H1 (cell line): ENCODE results near the gene A3GALT2. TPM values are rescaled to one million over a fixed set of nuclear protein-coding genes. Genes with fewer than 3 reads are reported as not detected.
A peak's percentile ranks its signal among the peaks of the same experiment; 100 is the strongest.

Experiments
- CTCF ChIA-PET: fragments of 300-600 bp; sonication (Branson Sonifier 250); formaldehyde crosslinking; loops from one replicate; lab custom pipeline; 2021; ENCODE audit not compliant: partially characterized antibody; lab: Charles Lee
- POLR2A ChIA-PET: fragments of 300-600 bp; sonication (Branson Sonifier 250); formaldehyde crosslinking; loops from one replicate; lab custom pipeline; 2021; ENCODE audit warnings: inconsistent platforms; ENCODE audit not compliant: partially characterized antibody; lab: Charles Lee
- DNase-seq, 2 experiments: peaks; one replicate each; pipeline versions ENCODE4 v3.0.0 to v3.0.0-alpha.2; 2010 to 2022; ENCODE audit warnings: low spot score in 2 of 2, low read depth in 1 of 2, mixed read lengths in 1 of 2
- FAIRE-seq: peaks from 2 replicates; lab custom pipeline; 2011; peaks lifted over from hg19 to GRCh38; lab: Jason Lieb, UNC
- H2AFZ ChIP-seq: 2 replicates; pipeline ENCODE4 v1.8.1; 2012; ENCODE audit warnings: low read length, inconsistent platforms
- H2AK5ac ChIP-seq: 2 replicates; pipeline ENCODE4 v1.6.1; 2013; ENCODE audit warnings: low read depth, low read length
- H2BK120ac ChIP-seq: replicated peaks from 2 replicates; pipeline ENCODE3; 2013; ENCODE audit warnings: low read depth, low read length, inconsistent platforms
- H2BK12ac ChIP-seq: 2 replicates; pipeline ENCODE4 v1.6.1; 2013; ENCODE audit warnings: low read depth, low read length
- H2BK15ac ChIP-seq: 2 replicates; pipeline ENCODE4 v1.6.1; 2013; ENCODE audit warnings: low read length
- H2BK20ac ChIP-seq: 2 replicates; pipeline ENCODE4 v1.6.1; 2013; ENCODE audit warnings: low read length
- H2BK5ac ChIP-seq: 2 replicates; pipeline ENCODE4 v1.6.1; 2013; ENCODE audit warnings: low read depth, low read length
- H3K14ac ChIP-seq: 2 replicates; pipeline ENCODE4 v1.6.1; 2013; ENCODE audit warnings: inconsistent platforms; ENCODE audit not compliant: insufficient read length
- H3K18ac ChIP-seq: 2 replicates; pipeline ENCODE4 v1.6.1; 2013; ENCODE audit warnings: low read length; ENCODE audit errors: extremely low read depth
- H3K23ac ChIP-seq: 2 replicates; pipeline ENCODE4 v1.6.1; 2013; ENCODE audit warnings: inconsistent platforms; ENCODE audit not compliant: insufficient read length
- H3K23me2 ChIP-seq: 2 replicates; pipeline ENCODE4 v1.6.1; 2013; ENCODE audit warnings: low read depth, low read length
- H3K27ac ChIP-seq: 2 replicates; pipeline ENCODE4 v1.6.1; 2011; ENCODE audit warnings: low read depth, low read length, inconsistent platforms
- H3K27me3 ChIP-seq, 4 experiments: replicated peaks in 1 of 4; 1 replicate in 1 of 4; 2 replicates in 3 of 4; pipeline versions ENCODE4 v1.6.1 to v1.8.1; 2011 to 2013; ENCODE audit warnings: low read length in 3 of 4, mild to moderate bottlenecking in 3 of 4, inconsistent platforms in 2 of 4, mixed read lengths in 2 of 4, moderate library complexity in 1 of 4; ENCODE audit not compliant: control insufficient read depth in 3 of 4, insufficient read depth in 3 of 4; ENCODE audit errors: extremely low read depth in 1 of 4
- H3K36me3 ChIP-seq, 4 experiments: 2 replicates each; pipeline versions ENCODE4 v1.6.1 to v1.8.1; 2011 to 2013; ENCODE audit warnings: mild to moderate bottlenecking in 4 of 4, low read length in 3 of 4, moderate library complexity in 2 of 4, control low read depth in 1 of 4, inconsistent platforms in 1 of 4; ENCODE audit not compliant: insufficient read depth in 4 of 4, control insufficient read depth in 2 of 4
- H3K4ac ChIP-seq: replicated peaks from 2 replicates; pipeline ENCODE3; 2013; ENCODE audit warnings: low read length, low read depth, mixed read lengths, inconsistent platforms; ENCODE audit not compliant: insufficient read length
- H3K4me1 ChIP-seq, 4 experiments: replicated peaks in 1 of 4; 1 replicate in 1 of 4; 2 replicates in 3 of 4; pipeline versions ENCODE4 v1.6.1 to v1.8.1; 2011 to 2013; ENCODE audit warnings: low read length in 3 of 4, inconsistent platforms in 2 of 4, mixed read lengths in 1 of 4; ENCODE audit not compliant: insufficient read depth in 4 of 4, control insufficient read depth in 3 of 4
- H3K4me2 ChIP-seq, 2 experiments: 2 replicates each; pipeline versions ENCODE4 v1.6.1 to v1.8.1; 2011 to 2013; ENCODE audit warnings: low read depth in 2 of 2, low read length in 2 of 2, control low read depth in 1 of 2, inconsistent platforms in 1 of 2, mild to moderate bottlenecking in 1 of 2; ENCODE audit not compliant: insufficient read depth in 1 of 2
- H3K4me3 ChIP-seq, 4 experiments: fragments of 200-600, 300-600 bp in 1 of 4; sonication (generic), shearing (Covaris generic), sonication (Bioruptor Twin) in 1 of 4; 2 replicates each; pipeline versions ENCODE4 v1.5.1 to v1.8.1; 2011 to 2016; ENCODE audit warnings: low read length in 4 of 4, low read depth in 3 of 4, control low read depth in 2 of 4, inconsistent platforms in 2 of 4, mild to moderate bottlenecking in 2 of 4, mixed read lengths in 1 of 4, moderate library complexity in 1 of 4; ENCODE audit not compliant: insufficient read depth in 2 of 4; ENCODE audit errors: extremely low read depth in 1 of 4
- H3K56ac ChIP-seq: replicated peaks from 2 replicates; pipeline ENCODE3; 2013; ENCODE audit warnings: low read depth, mild to moderate bottlenecking, mixed read lengths, low read length, inconsistent platforms; ENCODE audit not compliant: insufficient read length
- H3K79me1 ChIP-seq: 2 replicates; pipeline ENCODE4 v1.6.1; 2013; ENCODE audit warnings: low read depth, low read length, control low read depth
- H3K79me2 ChIP-seq, 2 experiments: 2 replicates each; pipeline versions ENCODE4 v1.6.1 to v1.8.1; 2012 to 2013; ENCODE audit warnings: low read length in 2 of 2, mild to moderate bottlenecking in 2 of 2, inconsistent platforms in 1 of 2; ENCODE audit not compliant: insufficient read depth in 2 of 2, control insufficient read depth in 1 of 2
- H3K9ac ChIP-seq, 4 experiments: replicated peaks in 1 of 4; 1 replicate in 1 of 4; 2 replicates in 3 of 4; pipeline versions ENCODE4 v1.6.1 to v1.8.1; 2011 to 2013; ENCODE audit warnings: low read depth in 3 of 4, low read length in 3 of 4, control low read depth in 2 of 4, mild to moderate bottlenecking in 2 of 4, moderate library complexity in 2 of 4, inconsistent platforms in 1 of 4; ENCODE audit errors: extremely low read depth in 1 of 4
- H3K9me3 ChIP-seq, 2 experiments: 2 replicates each; pipeline versions ENCODE4 v1.6.1 to v1.8.1; 2012 to 2013; ENCODE audit warnings: mild to moderate bottlenecking in 2 of 2, moderate library complexity in 2 of 2, control low read depth in 1 of 2, inconsistent platforms in 1 of 2, low read depth in 1 of 2, low read length in 1 of 2, mixed read lengths in 1 of 2; ENCODE audit not compliant: insufficient read depth in 2 of 2
- H4K20me1 ChIP-seq, 2 experiments: replicated peaks in 1 of 2; 2 replicates each; pipeline versions ENCODE3 to v1.8.1; 2011 to 2013; ENCODE audit warnings: inconsistent platforms in 2 of 2, low read length in 2 of 2, mild to moderate bottlenecking in 1 of 2; ENCODE audit not compliant: insufficient read depth in 2 of 2, control insufficient read depth in 1 of 2
- H4K5ac ChIP-seq: 2 replicates; pipeline ENCODE4 v1.6.1; 2013; ENCODE audit warnings: low read length, low read depth, mixed read lengths, inconsistent platforms; ENCODE audit not compliant: insufficient read length
- H4K8ac ChIP-seq: 2 replicates; pipeline ENCODE4 v1.8.0; 2013; ENCODE audit warnings: mild to moderate bottlenecking, moderate library complexity, low read length, inconsistent platforms; ENCODE audit not compliant: insufficient read depth; ENCODE audit errors: extremely low read depth
- H4K91ac ChIP-seq: replicated peaks from 2 replicates; pipeline ENCODE3; 2013; ENCODE audit warnings: low read length, mixed read lengths, inconsistent platforms; ENCODE audit not compliant: insufficient read length
- BACH1 ChIP-seq: IDR thresholded peaks from 2 replicates; pipeline ENCODE4 v1.6.1; 2012; ENCODE audit warnings: low read length, improper control_type of control experiment
- BRCA1 ChIP-seq: IDR thresholded peaks from 2 replicates; pipeline ENCODE4 v1.6.1; 2012; ENCODE audit warnings: low read depth, low read length, improper control_type of control experiment
- CREB1 ChIP-seq: IDR thresholded peaks from 2 replicates; pipeline ENCODE4 v1.6.1; 2012; ENCODE audit warnings: inconsistent platforms
- EZH2 ChIP-seq: fragments of 200-600 bp; sonication (generic); IDR thresholded peaks from 2 replicates; pipeline ENCODE4 v1.7.1; 2012; ENCODE audit warnings: low read depth, mild to moderate bottlenecking, moderate library complexity, low read length, inconsistent platforms; ENCODE audit not compliant: severe bottlenecking
- HDAC2 ChIP-seq, 2 experiments: fragments of 300-600 bp in 1 of 2; sonication (generic) in 1 of 2; IDR thresholded peaks; 2 replicates each; pipeline ENCODE4 v1.6.1; 2011 to 2012; ENCODE audit warnings: low read depth in 2 of 2, low read length in 2 of 2, mild to moderate bottlenecking in 2 of 2, moderate library complexity in 2 of 2, borderline replicate concordance in 1 of 2, inconsistent platforms in 1 of 2
- KDM4A ChIP-seq: IDR thresholded peaks from one replicate; pipeline ENCODE4 v1.7.1; 2012; ENCODE audit warnings: low read depth, mild to moderate bottlenecking, moderate library complexity, low read length, inconsistent platforms; ENCODE audit not compliant: severe bottlenecking
- PHF8 ChIP-seq: fragments of 200-600 bp; sonication (generic); conservative IDR thresholded peaks from 2 replicates; pipeline ENCODE4 v1.7.1; 2012; ENCODE audit warnings: low read depth, mild to moderate bottlenecking, inconsistent platforms, low read length, moderate library complexity
- RNF2 ChIP-seq: fragments of 200-900, 300-1000 bp; sonication (generic); IDR thresholded peaks from 2 replicates; pipeline ENCODE4 v1.7.1; 2016; ENCODE audit warnings: borderline replicate concordance, low read depth, mild to moderate bottlenecking, antibody characterized with exemption, low read length; ENCODE audit not compliant: poor library complexity, severe bottlenecking; ENCODE audit errors: missing control alignments
- SUZ12 ChIP-seq: fragments of 200-600 bp; sonication (generic); IDR thresholded peaks from 2 replicates; pipeline ENCODE4 v1.6.1; 2012; ENCODE audit warnings: mild to moderate bottlenecking, inconsistent platforms, low read length, moderate library complexity, mixed read lengths
- TAF7 ChIP-seq: optimal IDR thresholded peaks from 2 replicates; pipeline ENCODE3; 2011; ENCODE audit warnings: low read depth, mild to moderate bottlenecking, inconsistent platforms, low read length, moderate library complexity, borderline replicate concordance
- TBP ChIP-seq: IDR thresholded peaks from 2 replicates; pipeline ENCODE4 v1.6.1; 2011; ENCODE audit warnings: low read depth, low read length, improper control_type of control experiment
- TEAD4 ChIP-seq: IDR thresholded peaks from 2 replicates; pipeline ENCODE4 v1.6.1; 2012; ENCODE audit warnings: low read depth, low read length, inconsistent platforms, mixed read lengths
- WGBS, 2 experiments: shearing (Covaris generic) in 1 of 2; methylation state at CpG; one replicate each; pipeline versions ENCODE4 v1.1.6 to v1.1.7; 2013 to 2015; ENCODE audit warnings: low lambda C conversion rate in 2 of 2, mixed read lengths in 2 of 2, inconsistent platforms in 1 of 2, low coverage in 1 of 2, missing lambda C conversion rate in 1 of 2; ENCODE audit not compliant: insufficient replicate concordance in 2 of 2, insufficient coverage in 1 of 2, insufficient read length in 1 of 2; ENCODE audit errors: extremely low coverage in 1 of 2, missing lambda C conversion rate in 1 of 2; 5-methylcytosine and 5-hydroxymethylcytosine counted together
- polyA plus RNA-seq, 7 experiments: library from polyadenylated mRNA; depleted of rRNA in 3 of 7; stranded (reverse) in 5 of 7; unstranded in 2 of 7; fragments of >200 nt in 5 of 7; fragments of 200-250 nt in 2 of 7; gene quantifications; 1 replicate in 5 of 7; 2 replicates in 1 of 7; 4 replicates in 1 of 7; pipeline versions ENCODE4 v1.2.1 to v1.2.3, GENCODE V29; 2011 to 2013; ENCODE audit warnings: missing spikeins in 2 of 7, mixed read lengths in 2 of 7
- total RNA-seq: library from RNA; stranded (reverse); fragmentation: NEBNext Ultra II Directional; extraction: Animal tissue kit (Norgen Biotek cat#: 25700); gene quantifications from 2 replicates; pipeline ENCODE4 v1.2.1, GENCODE V29; 2021

The A3GALT2 gene
- total and polyA plus RNA-seq, 2 of the 8 experiments (the other 6 are each of a cell fraction or from before 2014, with no cell fraction given) = not detected

GRCh38 chr1:33349081-33349759 lies 28.3 kb upstream of the A3GALT2 start:
- no peaks in the 10 kb centered on the region for H3K79me2 ChIP-seq
- H4K5ac ChIP-seq = no peak overlapping the region
- H2BK12ac ChIP-seq = no peak overlapping the region
- H3K36me3 ChIP-seq = no peaks in the 10 kb centered on the region
- peak overlapping the region in 3 of 4 experiments; percentile 15 to 76 (median 42); a peak in 4 of 7 replicates for H3K9ac ChIP-seq
- H3K4ac ChIP-seq = no peak overlapping the region
- no peak overlapping the region for H2BK20ac ChIP-seq
- H2BK5ac ChIP-seq = no peak overlapping the region
- CTCF ChIA-PET = interaction anchor here (0.8 to 2.4 kb wide), 4 partner anchors 9 to 51 kb away, joined by 3 to 6 read pairs (median 3); no protein-coding TSS in a partner anchor
- DNase-seq (peak in 1 of 2 experiments; percentile 74), FAIRE-seq (no peak)
- H3K23ac ChIP-seq = no peak overlapping the region
- H3K79me1 ChIP-seq = no peaks in the 10 kb centered on the region
- H3K27me3 ChIP-seq = peaks cover 45 to 80% (median 71%) of the 10 kb centered on the region in 4 experiments
- H3K9me3 ChIP-seq = no peaks in the 10 kb centered on the region
- no peak overlapping the region for H2AFZ ChIP-seq
- peak overlapping the region; percentile 69 for H3K4me2 ChIP-seq
- POLR2A ChIA-PET = interaction anchor here (0.9 to 1.2 kb wide), 2 partner anchors 11 to 31 kb away, joined by 3 to 5 read pairs; no protein-coding TSS in a partner anchor
- peaks cover 4 to 25% (median 12%) of the 10 kb centered on the region in 4 experiments for H3K4me1 ChIP-seq
- H2BK15ac ChIP-seq = no peak overlapping the region
- H3K23me2 ChIP-seq = peaks cover 10% of the 10 kb centered on the region
- H2BK120ac ChIP-seq = no peak overlapping the region
- H2AK5ac ChIP-seq = no peak overlapping the region
- no peak overlapping the region for H3K56ac ChIP-seq
- peaks cover 5 to 22% of the 10 kb centered on the region in 2 experiments for H4K20me1 ChIP-seq
- H3K14ac ChIP-seq = no peak overlapping the region
- H3K27ac ChIP-seq = no peak overlapping the region
- no peak overlapping the region for H4K91ac ChIP-seq
- peak overlapping the region; percentile 37 to 74 (median 65) for H3K4me3 ChIP-seq
- no peak overlapping the region for H4K8ac ChIP-seq
- no peak overlapping the region for H3K18ac ChIP-seq
- 2% methylated on average over 31 of the region's 78 CpGs; no CpG with 5 or more reads in 1 of the 2 experiments for WGBS, 2 experiments
- peak; percentile 36; the same call in 1 of the 2 replicates for TF ChIP-seq PHF8
- TF ChIP-seq BRCA1 = no peak
- TF ChIP-seq TEAD4 = no peak
- TF ChIP-seq TBP = no peak
- TF ChIP-seq TAF7 = peak; percentile 36
- TF ChIP-seq KDM4A = peak; percentile 37
- no peak for TF ChIP-seq HDAC2 (IDR thresholded peaks at IDR 0.05; ENCODE audit: borderline replicate concordance in 1 of 2, low read depth in 2 of 2, low read length in 2 of 2)
- peak; percentile 51 for TF ChIP-seq RNF2
- peak; percentile 60 for TF ChIP-seq CREB1
- TF ChIP-seq BACH1 = no peak
- peak; percentile 37 for TF ChIP-seq EZH2
- peak; percentile 56 for TF ChIP-seq SUZ12
